ENCODE data around the gene ZNF277.
A peak's percentile ranks its signal among the peaks of the same experiment; 100 is the strongest.

Gene ZNF277

GRCh38 chr7:112262855-112263487, 56.5 kb downstream of the ZNF277 start:
- H3K4me3 ChIP-seq (ENCODE audit: control insufficient read depth, low read depth, low read length), result no peak overlapping the region
- TF ChIP-seq CTCF (IDR thresholded peaks at IDR 0.05; ENCODE audit: control insufficient read depth, insufficient read depth, low read depth, low read length, missing control alignments), result no peak
- DNase-seq (ENCODE audit: low read depth), result no peak

- no peak overlapping the region for H3K4me3 ChIP-seq (ENCODE audit: control insufficient read depth, low read depth, low read length)
- TF ChIP-seq CTCF (IDR thresholded peaks at IDR 0.05; ENCODE audit: control insufficient read depth, insufficient read depth, low read depth, low read length, missing control alignments), result no peak
- no peak for DNase-seq (ENCODE audit: low read depth)
Measured at GRCh38 chr7:112263519-112263918, 57.0 kb downstream of the ZNF277 start.

- H3K4me3 ChIP-seq (ENCODE audit: control insufficient read depth, low read depth, low read length), result no peak overlapping the region
- TF ChIP-seq CTCF (IDR thresholded peaks at IDR 0.05; ENCODE audit: control insufficient read depth, insufficient read depth, low read depth, low read length, missing control alignments), result no peak
- DNase-seq (ENCODE audit: low read depth), result no peak
Measured at GRCh38 chr7:112266141-112266540, 59.6 kb downstream of the ZNF277 start.

- peak; percentile 34 for DNase-seq (ENCODE audit: low read depth)
- no peak for TF ChIP-seq CTCF (IDR thresholded peaks at IDR 0.05; ENCODE audit: control insufficient read depth, insufficient read depth, low read depth, low read length, missing control alignments)
- no peak overlapping the region for H3K4me3 ChIP-seq (ENCODE audit: control insufficient read depth, low read depth, low read length)
Measured at GRCh38 chr7:112266595-112267270, 60.2 kb downstream of the ZNF277 start.

GRCh38 chr7:112267944-112268691, 61.6 kb downstream of the ZNF277 start:
- no peak overlapping the region for H3K4me3 ChIP-seq (ENCODE audit: control insufficient read depth, low read depth, low read length)
- DNase-seq (ENCODE audit: low read depth), result no peak
- no peak for TF ChIP-seq CTCF (IDR thresholded peaks at IDR 0.05; ENCODE audit: control insufficient read depth, insufficient read depth, low read depth, low read length, missing control alignments)

- no peak overlapping the region for H3K4me3 ChIP-seq (ENCODE audit: control insufficient read depth, low read depth, low read length)
- TF ChIP-seq CTCF (IDR thresholded peaks at IDR 0.05; ENCODE audit: control insufficient read depth, insufficient read depth, low read depth, low read length, missing control alignments), result no peak
- no peak for DNase-seq (ENCODE audit: low read depth)
Measured at GRCh38 chr7:112271162-112271561, 64.7 kb downstream of the ZNF277 start.

Data from AG09309 (cell line).